GM12864 (cell line): ENCODE measurements around the gene TXNDC5.

ENCODE experiments used
- DNase-seq: peaks from one replicate; pipeline ENCODE4 v3.0.0-alpha.2; 2011; ENCODE audit warnings: low read depth
- H3K4me3 ChIP-seq: 2 replicates; pipeline ENCODE4 v1.5.1; 2011; ENCODE audit warnings: mild to moderate bottlenecking, low read depth, low read length, control low read depth
- TF ChIP-seq, protein P1 (sequence below): IDR thresholded peaks from 2 replicates; pipeline ENCODE4 v1.5.1; 2011; ENCODE audit warnings: low read depth, mild to moderate bottlenecking, moderate library complexity, low read length, control low read depth, inconsistent platforms; ENCODE audit errors: missing control alignments

TXNDC5 gene

DNA sequence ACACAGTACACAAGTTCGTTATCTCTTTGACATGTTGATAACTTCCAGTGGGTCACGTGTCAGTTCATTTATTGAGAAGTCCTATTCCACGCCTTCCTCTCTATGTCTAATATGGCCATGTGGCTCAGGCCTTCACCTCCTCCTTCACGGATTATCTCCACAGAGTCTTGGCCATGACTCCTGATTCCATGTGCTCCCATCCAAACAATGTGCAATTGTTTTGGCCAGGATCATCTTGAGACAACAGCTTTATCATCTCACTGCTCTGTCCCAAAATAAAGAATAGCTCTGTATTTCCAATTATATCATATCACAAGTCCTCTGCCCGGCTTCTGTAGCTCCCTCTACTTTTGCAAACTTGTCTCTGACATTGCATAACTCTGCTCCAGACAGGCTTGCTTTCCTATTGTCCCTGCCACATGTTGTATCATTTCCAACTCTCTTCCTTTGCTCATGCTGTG lies 11.1 kb upstream of the TXNDC5 start:
- TF ChIP-seq, protein P1, sequence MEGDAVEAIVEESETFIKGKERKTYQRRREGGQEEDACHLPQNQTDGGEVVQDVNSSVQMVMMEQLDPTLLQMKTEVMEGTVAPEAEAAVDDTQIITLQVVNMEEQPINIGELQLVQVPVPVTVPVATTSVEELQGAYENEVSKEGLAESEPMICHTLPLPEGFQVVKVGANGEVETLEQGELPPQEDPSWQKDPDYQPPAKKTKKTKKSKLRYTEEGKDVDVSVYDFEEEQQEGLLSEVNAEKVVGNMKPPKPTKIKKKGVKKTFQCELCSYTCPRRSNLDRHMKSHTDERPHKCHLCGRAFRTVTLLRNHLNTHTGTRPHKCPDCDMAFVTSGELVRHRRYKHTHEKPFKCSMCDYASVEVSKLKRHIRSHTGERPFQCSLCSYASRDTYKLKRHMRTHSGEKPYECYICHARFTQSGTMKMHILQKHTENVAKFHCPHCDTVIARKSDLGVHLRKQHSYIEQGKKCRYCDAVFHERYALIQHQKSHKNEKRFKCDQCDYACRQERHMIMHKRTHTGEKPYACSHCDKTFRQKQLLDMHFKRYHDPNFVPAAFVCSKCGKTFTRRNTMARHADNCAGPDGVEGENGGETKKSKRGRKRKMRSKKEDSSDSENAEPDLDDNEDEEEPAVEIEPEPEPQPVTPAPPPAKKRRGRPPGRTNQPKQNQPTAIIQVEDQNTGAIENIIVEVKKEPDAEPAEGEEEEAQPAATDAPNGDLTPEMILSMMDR: no peak
- DNase-seq: no peak
- no peak overlapping the region for H3K4me3 ChIP-seq

DNA sequence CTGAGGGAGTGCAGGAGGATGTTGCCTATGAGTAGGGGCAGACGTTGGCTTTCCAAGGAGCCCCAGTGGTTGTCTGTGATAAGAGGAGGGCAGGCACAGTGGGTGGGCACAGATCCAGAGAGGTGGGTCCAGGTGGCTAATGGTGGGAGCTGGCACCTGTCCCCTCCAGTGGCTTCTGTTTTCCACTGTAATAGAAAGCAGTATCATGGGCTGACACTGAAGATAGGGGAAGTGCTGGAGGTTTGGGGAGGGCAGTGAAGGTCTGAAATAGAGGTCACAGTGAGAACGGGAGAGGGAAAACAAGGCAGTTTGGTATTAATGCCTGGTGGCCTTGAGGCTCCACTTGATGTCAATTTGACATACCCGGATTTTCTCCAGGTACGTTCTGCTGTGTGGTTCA lies 10.5 kb upstream of the TXNDC5 start:
- no peak overlapping the region for H3K4me3 ChIP-seq
- DNase-seq: no peak
- TF ChIP-seq, protein P1: no peak

DNA sequence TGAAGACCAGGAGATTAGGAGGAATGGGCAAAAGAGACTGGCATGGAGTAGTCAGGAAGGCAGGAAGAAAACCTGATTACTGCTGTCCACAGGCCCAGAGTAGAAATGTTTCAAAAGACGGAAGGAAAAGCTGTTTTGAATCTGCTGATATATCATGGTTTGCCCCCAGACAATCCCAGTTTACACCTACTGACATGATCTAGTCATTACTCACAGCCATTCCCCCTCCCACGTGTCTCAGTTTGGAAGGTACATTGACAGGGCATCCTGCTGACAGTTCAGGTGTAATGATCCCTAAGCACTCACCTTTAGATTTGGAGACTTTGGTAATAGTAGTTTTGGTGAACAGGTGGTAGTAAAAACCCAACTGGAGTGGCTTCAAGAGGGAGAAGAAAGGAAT lies 9.8 kb upstream of the TXNDC5 start:
- no peak for DNase-seq
- H3K4me3 ChIP-seq: no peak overlapping the region
- TF ChIP-seq, protein P1: no peak

DNA sequence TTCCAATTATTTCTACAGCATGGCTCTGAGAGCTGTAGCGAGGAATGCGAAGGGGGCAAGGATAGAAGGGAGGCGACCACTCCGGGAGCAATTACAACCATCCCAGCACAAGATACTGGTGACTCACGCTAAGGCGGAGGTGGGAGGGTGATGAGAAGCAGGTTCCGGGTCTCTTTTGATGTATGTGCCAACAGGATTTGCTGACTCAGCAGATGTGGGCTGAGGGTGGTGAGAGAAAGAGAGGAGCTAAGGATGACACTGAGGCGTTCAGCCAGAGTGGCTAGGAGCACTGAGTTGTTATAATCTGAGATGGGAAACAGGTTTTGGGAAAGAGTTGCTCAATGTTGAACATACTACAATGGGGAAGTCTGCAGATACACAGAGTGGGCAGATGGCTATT lies 9.3 kb upstream of the TXNDC5 start:
- no peak for DNase-seq
- TF ChIP-seq, protein P1: no peak
- no peak overlapping the region for H3K4me3 ChIP-seq

DNA sequence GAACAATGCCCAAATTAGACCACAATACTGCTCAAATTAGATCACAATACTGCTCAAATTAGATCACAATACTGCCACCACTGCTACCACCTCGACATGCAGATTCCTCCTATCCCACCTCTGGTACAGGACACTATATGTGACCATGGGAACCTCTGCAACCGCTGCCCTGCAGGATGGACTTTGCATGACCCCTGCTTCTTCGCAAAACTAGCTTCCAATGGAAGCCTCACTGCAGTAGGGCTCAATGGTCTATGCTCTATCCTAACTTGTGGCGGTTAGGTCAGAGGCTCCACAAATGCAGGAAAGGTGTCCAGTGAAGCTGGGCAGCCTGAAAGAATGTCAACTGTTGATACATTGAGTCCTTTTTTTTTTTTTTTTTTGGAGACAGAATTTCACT lies 7.8 kb upstream of the TXNDC5 start:
- no peak for DNase-seq
- H3K4me3 ChIP-seq: no peak overlapping the region
- TF ChIP-seq, protein P1: no peak

DNA sequence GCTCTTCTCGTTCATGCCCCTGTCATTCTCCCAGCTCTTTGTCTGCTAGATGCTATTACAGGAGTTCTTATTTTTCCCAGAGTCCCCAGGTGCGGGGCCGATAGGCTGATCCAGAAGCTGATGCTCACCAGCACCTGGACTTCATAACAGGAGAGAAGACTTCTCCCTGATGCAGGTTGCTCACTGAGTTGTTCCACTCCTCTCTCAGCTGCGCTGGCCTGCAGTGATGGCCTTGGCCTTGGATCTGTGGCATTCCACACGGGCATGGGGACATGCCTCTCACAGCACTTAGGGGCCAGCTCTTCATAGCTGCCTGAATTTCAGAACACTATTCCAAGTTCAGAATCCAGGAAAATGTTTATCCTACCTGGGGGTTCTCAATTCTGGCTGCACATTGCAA lies 7.1 kb upstream of the TXNDC5 start:
- no peak for DNase-seq
- TF ChIP-seq, protein P1: no peak
- no peak overlapping the region for H3K4me3 ChIP-seq

DNA sequence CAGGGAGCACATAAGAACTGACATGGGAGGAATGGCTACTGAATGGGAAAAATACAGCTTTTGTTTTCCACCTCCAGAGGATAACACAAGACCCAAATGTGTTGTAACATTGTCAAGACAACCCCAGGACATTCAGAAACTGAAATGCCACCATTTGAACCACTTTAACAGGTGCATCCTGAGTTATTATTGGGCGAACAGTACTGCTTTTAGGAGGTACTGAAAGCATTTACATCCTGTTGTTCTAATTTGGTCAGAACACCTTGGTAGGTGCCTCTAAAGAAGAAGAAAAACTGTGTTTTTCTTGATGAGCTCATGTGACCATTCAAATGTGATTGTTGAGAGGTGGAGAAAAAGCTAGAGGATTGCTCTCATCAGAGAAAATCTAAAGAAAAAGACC lies 6.4 kb upstream of the TXNDC5 start:
- TF ChIP-seq, protein P1: no peak
- peak; percentile 93 for DNase-seq
- peak overlapping the region; percentile 15 for H3K4me3 ChIP-seq
